ENCODE measurements around the gene FLAD1. TPM values are rescaled to one million over a fixed set of nuclear protein-coding genes. Genes with fewer than 3 reads are reported as not detected.

The FLAD1 gene
- total RNA-seq, 1 experiment from 2014 or later = 72.8 TPM

DNA sequence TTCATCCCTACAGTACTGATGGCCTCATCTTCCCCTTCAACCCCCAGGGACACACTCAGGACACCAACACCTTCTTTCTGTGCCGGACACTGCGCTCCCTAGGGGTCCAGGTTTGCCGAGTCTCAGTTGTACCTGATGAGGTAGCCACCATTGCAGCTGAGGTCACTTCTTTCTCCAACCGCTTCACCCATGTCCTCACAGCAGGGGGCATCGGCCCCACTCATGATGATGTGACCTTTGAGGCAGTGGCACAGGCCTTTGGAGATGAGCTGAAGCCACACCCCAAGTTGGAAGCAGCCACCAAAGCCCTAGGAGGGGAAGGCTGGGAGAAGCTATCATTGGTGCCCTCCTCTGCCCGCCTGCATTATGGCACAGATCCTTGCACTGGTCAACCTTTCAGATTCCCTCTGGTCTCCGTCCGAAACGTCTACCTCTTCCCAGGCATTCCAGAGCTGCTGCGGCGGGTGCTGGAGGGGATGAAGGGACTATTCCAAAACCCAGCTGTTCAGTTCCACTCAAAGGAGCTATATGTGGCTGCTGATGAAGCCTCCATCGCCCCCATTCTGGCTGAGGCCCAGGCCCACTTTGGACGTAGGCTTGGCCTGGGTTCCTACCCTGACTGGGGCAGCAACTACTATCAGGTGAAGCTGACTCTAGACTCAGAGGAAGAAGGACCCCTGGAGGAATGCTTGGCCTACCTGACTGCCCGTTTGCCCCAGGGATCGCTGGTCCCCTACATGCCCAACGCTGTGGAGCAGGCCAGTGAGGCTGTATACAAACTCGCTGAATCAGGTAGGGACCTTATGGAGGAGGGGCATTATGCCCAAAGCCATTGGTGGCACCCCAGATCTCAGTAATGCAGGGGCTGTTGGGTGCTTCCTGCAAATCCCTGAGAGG lies 5.2 kb downstream of the FLAD1 start:
- no peaks in the 10 kb centered on the region for H3K9me3 ChIP-seq (ENCODE audit: control insufficient read depth, insufficient read depth, low read depth, low read length)
- POLR2A ChIA-PET = no interaction called here
- in situ Hi-C loops (cut with HindIII; ENCODE audit: low pct_unique_long_range_greater_than_20kb, low sequenced_read_pairs) (no loop called here), intact Hi-C loops (cut with micrococcal nuclease; ENCODE audit: unreplicated experiment) (no loop called here)
- no peak overlapping the region for H3K27ac ChIP-seq (ENCODE audit: low read length)
- no peak for TF ChIP-seq POLR2AphosphoS5 (IDR thresholded peaks at IDR 0.05; ENCODE audit: low read depth, low read length)
- TF ChIP-seq, protein P1, sequence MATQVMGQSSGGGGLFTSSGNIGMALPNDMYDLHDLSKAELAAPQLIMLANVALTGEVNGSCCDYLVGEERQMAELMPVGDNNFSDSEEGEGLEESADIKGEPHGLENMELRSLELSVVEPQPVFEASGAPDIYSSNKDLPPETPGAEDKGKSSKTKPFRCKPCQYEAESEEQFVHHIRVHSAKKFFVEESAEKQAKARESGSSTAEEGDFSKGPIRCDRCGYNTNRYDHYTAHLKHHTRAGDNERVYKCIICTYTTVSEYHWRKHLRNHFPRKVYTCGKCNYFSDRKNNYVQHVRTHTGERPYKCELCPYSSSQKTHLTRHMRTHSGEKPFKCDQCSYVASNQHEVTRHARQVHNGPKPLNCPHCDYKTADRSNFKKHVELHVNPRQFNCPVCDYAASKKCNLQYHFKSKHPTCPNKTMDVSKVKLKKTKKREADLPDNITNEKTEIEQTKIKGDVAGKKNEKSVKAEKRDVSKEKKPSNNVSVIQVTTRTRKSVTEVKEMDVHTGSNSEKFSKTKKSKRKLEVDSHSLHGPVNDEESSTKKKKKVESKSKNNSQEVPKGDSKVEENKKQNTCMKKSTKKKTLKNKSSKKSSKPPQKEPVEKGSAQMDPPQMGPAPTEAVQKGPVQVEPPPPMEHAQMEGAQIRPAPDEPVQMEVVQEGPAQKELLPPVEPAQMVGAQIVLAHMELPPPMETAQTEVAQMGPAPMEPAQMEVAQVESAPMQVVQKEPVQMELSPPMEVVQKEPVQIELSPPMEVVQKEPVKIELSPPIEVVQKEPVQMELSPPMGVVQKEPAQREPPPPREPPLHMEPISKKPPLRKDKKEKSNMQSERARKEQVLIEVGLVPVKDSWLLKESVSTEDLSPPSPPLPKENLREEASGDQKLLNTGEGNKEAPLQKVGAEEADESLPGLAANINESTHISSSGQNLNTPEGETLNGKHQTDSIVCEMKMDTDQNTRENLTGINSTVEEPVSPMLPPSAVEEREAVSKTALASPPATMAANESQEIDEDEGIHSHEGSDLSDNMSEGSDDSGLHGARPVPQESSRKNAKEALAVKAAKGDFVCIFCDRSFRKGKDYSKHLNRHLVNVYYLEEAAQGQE (IDR thresholded peaks at IDR 0.05; ENCODE audit: insufficient read depth in 1 of 2, low read depth in 2 of 2, low read length in 1 of 2) = no peak
- TF ChIP-seq, protein P2, sequence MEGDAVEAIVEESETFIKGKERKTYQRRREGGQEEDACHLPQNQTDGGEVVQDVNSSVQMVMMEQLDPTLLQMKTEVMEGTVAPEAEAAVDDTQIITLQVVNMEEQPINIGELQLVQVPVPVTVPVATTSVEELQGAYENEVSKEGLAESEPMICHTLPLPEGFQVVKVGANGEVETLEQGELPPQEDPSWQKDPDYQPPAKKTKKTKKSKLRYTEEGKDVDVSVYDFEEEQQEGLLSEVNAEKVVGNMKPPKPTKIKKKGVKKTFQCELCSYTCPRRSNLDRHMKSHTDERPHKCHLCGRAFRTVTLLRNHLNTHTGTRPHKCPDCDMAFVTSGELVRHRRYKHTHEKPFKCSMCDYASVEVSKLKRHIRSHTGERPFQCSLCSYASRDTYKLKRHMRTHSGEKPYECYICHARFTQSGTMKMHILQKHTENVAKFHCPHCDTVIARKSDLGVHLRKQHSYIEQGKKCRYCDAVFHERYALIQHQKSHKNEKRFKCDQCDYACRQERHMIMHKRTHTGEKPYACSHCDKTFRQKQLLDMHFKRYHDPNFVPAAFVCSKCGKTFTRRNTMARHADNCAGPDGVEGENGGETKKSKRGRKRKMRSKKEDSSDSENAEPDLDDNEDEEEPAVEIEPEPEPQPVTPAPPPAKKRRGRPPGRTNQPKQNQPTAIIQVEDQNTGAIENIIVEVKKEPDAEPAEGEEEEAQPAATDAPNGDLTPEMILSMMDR (IDR thresholded peaks at IDR 0.05) = no peak
- TF ChIP-seq TCF7L2 (IDR thresholded peaks at IDR 0.05; ENCODE audit: low read depth, low read length) = no peak
- no peak for TF ChIP-seq SIN3A (IDR thresholded peaks at IDR 0.05; ENCODE audit: borderline replicate concordance, insufficient read depth, low read depth, low read length)
- no TSS peak for BruUV-seq (replicated peaks)
- H3K27me3 ChIP-seq (ENCODE audit: control insufficient read depth, insufficient read depth, low read length) = no peaks in the 10 kb centered on the region
- H3K36me3 ChIP-seq (ENCODE audit: control insufficient read depth, insufficient read depth, low read length) = peaks cover 4% of the 10 kb centered on the region; the same call in 1 of the 2 replicates
- CTCF ChIA-PET = interaction anchor here (0.6 to 0.9 kb wide), 3 partner anchors 14 to 156 kb away, joined by 3 to 5 read pairs (median 3); partner anchors contain the start of gene ZBTB7B
- no peak overlapping the region for H3K4me3 ChIP-seq (ENCODE audit: low read depth in 2 of 2, low read length in 2 of 2)
- no peak for ATAC-seq
- DNase-seq (ENCODE audit: low read depth, low spot score) = no peak
- H3K4me1 ChIP-seq (ENCODE audit: control insufficient read depth, insufficient read depth, low read length) = peaks cover 5% of the 10 kb centered on the region

DNA sequence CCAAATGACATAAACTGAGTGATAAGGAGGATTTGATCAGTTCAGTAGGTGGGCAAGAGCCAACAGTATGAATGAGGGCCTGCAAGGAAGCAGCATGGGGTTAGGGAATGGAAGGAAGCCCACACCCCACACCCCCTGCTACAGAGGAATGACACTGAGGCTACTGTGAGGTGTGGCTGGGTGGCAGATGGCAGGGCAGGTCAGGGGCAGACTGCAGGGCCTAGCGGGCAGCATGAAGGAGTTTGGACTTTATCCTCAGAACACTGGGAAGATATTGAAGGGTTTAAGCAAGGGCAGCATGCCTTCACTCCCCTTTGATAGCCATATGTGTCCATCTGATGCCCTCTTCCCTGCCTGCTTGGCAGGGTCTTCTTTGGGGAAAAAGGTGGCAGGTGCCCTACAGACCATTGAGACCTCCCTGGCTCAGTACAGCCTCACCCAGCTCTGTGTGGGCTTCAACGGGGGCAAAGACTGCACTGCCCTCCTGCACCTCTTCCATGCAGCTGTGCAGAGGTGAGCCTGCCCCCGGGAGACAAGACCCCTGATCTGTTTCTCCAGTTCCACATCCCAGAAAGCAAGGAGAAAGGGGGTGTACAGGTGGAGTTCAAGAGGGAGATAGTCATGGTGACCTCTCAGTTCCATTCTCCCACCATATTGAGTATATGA lies 6.2 kb downstream of the FLAD1 start:
- BruUV-seq (replicated peaks) = no TSS peak
- ATAC-seq = no peak
- Histone ChIP-seq H3K4me1 (ENCODE audit: control insufficient read depth, insufficient read depth, low read length) (peaks cover 5% of the 10 kb centered on the region), H3K36me3 (ENCODE audit: control insufficient read depth, insufficient read depth, low read length) (peaks cover 4% of the 10 kb centered on the region; the same call in 1 of the 2 replicates), H3K27me3 (ENCODE audit: control insufficient read depth, insufficient read depth, low read length) (no peaks in the 10 kb centered on the region), H3K27ac (ENCODE audit: low read length) (no peak overlapping the region), H3K9me3 (ENCODE audit: control insufficient read depth, insufficient read depth, low read depth, low read length) (no peaks in the 10 kb centered on the region), H3K4me3 (ENCODE audit: low read depth in 2 of 2, low read length in 2 of 2) (no peak overlapping the region)
- TF ChIP-seq, protein P1 (IDR thresholded peaks at IDR 0.05; ENCODE audit: insufficient read depth in 1 of 2, low read depth in 2 of 2, low read length in 1 of 2) = no peak
- TF ChIP-seq SIN3A (IDR thresholded peaks at IDR 0.05; ENCODE audit: borderline replicate concordance, insufficient read depth, low read depth, low read length) (no peak), TCF7L2 (IDR thresholded peaks at IDR 0.05; ENCODE audit: low read depth, low read length) (no peak), POLR2AphosphoS5 (IDR thresholded peaks at IDR 0.05; ENCODE audit: low read depth, low read length) (no peak)
- TF ChIP-seq, protein P2 (IDR thresholded peaks at IDR 0.05) = no peak
- in situ Hi-C loops (cut with HindIII; ENCODE audit: low pct_unique_long_range_greater_than_20kb, low sequenced_read_pairs) = no loop called here
- DNase-seq (ENCODE audit: low read depth, low spot score) = no peak
- POLR2A ChIA-PET = no interaction called here
- intact Hi-C loops (cut with micrococcal nuclease; ENCODE audit: unreplicated experiment) = no loop called here
- CTCF ChIA-PET = no interaction called here

Measured in Panc1 (cell line).